Endothelial cell of umbilical vein (primary cell): ENCODE results near the gene ALDH1A3. TPM values are rescaled to one million over a fixed set of nuclear protein-coding genes. Genes with fewer than 3 reads are reported as not detected.

Source experiments
- BruUV-seq: library from RNA; stranded (reverse); fragments of 400-500 nt; replicated peaks from 2 replicates; lab custom pipeline; 2021; lab: Mats Ljungman, UMichigan
- CTCF ChIA-PET: fragments of 300-600, 350-600 bp; sonication (Branson Sonifier 250); formaldehyde crosslinking; loops from one replicate; lab custom pipeline; 2021; ENCODE audit warnings: antibody characterized with exemption, inconsistent platforms; lab: Charles Lee
- POLR2A ChIA-PET: fragments of 300-600, 350-600 bp; sonication (Branson Sonifier 250); formaldehyde crosslinking; loops from one replicate; lab custom pipeline; 2021; ENCODE audit warnings: antibody characterized with exemption, inconsistent platforms; lab: Charles Lee
- DNase-seq: peaks from one replicate; pipeline ENCODE4 v3.0.0-alpha.2; 2011; ENCODE audit warnings: low read depth, low spot score
- FAIRE-seq: peaks from 2 replicates; lab custom pipeline; 2011; peaks lifted over from hg19 to GRCh38; lab: Jason Lieb, UNC
- H2AFZ ChIP-seq: 2 replicates; pipeline ENCODE4 v1.6.0; 2012; ENCODE audit warnings: low read depth, low read length, control low read depth, inconsistent platforms
- H3K27ac ChIP-seq: 2 replicates; pipeline ENCODE4 v1.5.1; 2011; ENCODE audit warnings: low read depth, mild to moderate bottlenecking, control low read depth, low read length, moderate library complexity; ENCODE audit not compliant: insufficient read depth
- H3K27me3 ChIP-seq, 2 experiments: 2 replicates each; pipeline versions ENCODE4 v1.6.0 to v1.6.1; 2011; ENCODE audit warnings: low read length in 2 of 2, mixed read lengths in 1 of 2; ENCODE audit not compliant: control insufficient read depth in 2 of 2, insufficient read depth in 2 of 2
- H3K36me3 ChIP-seq, 2 experiments: 2 replicates in 1 of 2; 3 replicates in 1 of 2; pipeline ENCODE4 v1.5.1; 2011; ENCODE audit warnings: low read length in 2 of 2, mild to moderate bottlenecking in 1 of 2, moderate library complexity in 1 of 2; ENCODE audit not compliant: control insufficient read depth in 2 of 2, insufficient read depth in 2 of 2; ENCODE audit errors: extremely low read depth in 1 of 2
- H3K4me1 ChIP-seq: 3 replicates; pipeline ENCODE4 v1.5.1; 2011; ENCODE audit warnings: mild to moderate bottlenecking, low read length; ENCODE audit not compliant: control insufficient read depth, insufficient read depth; ENCODE audit errors: extremely low read depth
- H3K4me2 ChIP-seq: 2 replicates; pipeline ENCODE4 v1.6.1; 2011; ENCODE audit warnings: low read length, control low read depth, mixed read lengths; ENCODE audit not compliant: insufficient read depth
- H3K4me3 ChIP-seq, 3 experiments: fragments of 200-600 bp in 1 of 3; sonication (generic), shearing (Covaris generic) in 1 of 3; replicated peaks in 1 of 3; 2 replicates each; pipeline ENCODE4 v1.5.1; 2011 to 2016; ENCODE audit warnings: control low read depth in 3 of 3, low read length in 3 of 3, mild to moderate bottlenecking in 2 of 3, inconsistent platforms in 1 of 3, low read depth in 1 of 3, moderate library complexity in 1 of 3; ENCODE audit not compliant: insufficient read depth in 1 of 3
- H3K79me2 ChIP-seq: 2 replicates; pipeline ENCODE4 v1.6.0; 2012; ENCODE audit warnings: low read length, inconsistent platforms; ENCODE audit not compliant: control insufficient read depth, insufficient read depth
- H3K9ac ChIP-seq: replicated peaks from 2 replicates; pipeline ENCODE3; 2011; ENCODE audit warnings: low read length, control low read depth; ENCODE audit not compliant: insufficient read depth; ENCODE audit errors: extremely low read depth
- H3K9me1 ChIP-seq: replicated peaks from 3 replicates; pipeline ENCODE4 v1.6.0; 2011; ENCODE audit warnings: mild to moderate bottlenecking, low read length; ENCODE audit not compliant: control insufficient read depth, insufficient read depth; ENCODE audit errors: extremely low read depth
- H3K9me3 ChIP-seq: replicated peaks from 2 replicates; pipeline ENCODE4 v1.5.1; 2012; ENCODE audit warnings: low read length, inconsistent platforms; ENCODE audit not compliant: control insufficient read depth, insufficient read depth
- H4K20me1 ChIP-seq: replicated peaks from 2 replicates; pipeline ENCODE3; 2011; ENCODE audit warnings: mild to moderate bottlenecking, low read length; ENCODE audit not compliant: control insufficient read depth, insufficient read depth; ENCODE audit errors: extremely low read depth
- EZH2 ChIP-seq: IDR thresholded peaks from 2 replicates; pipeline ENCODE4 v1.6.1; 2012; ENCODE audit warnings: borderline replicate concordance, low read depth, mild to moderate bottlenecking, moderate library complexity, low read length, inconsistent platforms; ENCODE audit not compliant: severe bottlenecking
- FOS ChIP-seq: IDR thresholded peaks from 2 replicates; pipeline ENCODE4 v1.6.1; 2011; ENCODE audit warnings: mild to moderate bottlenecking, low read length, moderate library complexity, borderline replicate concordance; ENCODE audit not compliant: insufficient read depth
- GATA2 ChIP-seq: IDR thresholded peaks from 2 replicates; pipeline ENCODE4 v1.7.0; 2011; ENCODE audit warnings: low read depth, mild to moderate bottlenecking, moderate library complexity, mixed read lengths, low read length; ENCODE audit not compliant: insufficient read length, insufficient read depth
- JUN ChIP-seq: IDR thresholded peaks from 2 replicates; pipeline ENCODE4 v1.6.1; 2011; ENCODE audit warnings: borderline replicate concordance, low read depth; ENCODE audit not compliant: insufficient read length, insufficient read depth
- MAX ChIP-seq: IDR thresholded peaks from 2 replicates; pipeline ENCODE4 v1.6.1; 2011; ENCODE audit not compliant: insufficient read depth, insufficient read length
- MYC ChIP-seq: IDR thresholded peaks from one replicate; pipeline ENCODE4 v1.6.1; 2011; ENCODE audit warnings: mild to moderate bottlenecking, low read depth, low read length
- POLR2A ChIP-seq: IDR thresholded peaks from 2 replicates; pipeline ENCODE4 v1.6.1; 2012; ENCODE audit warnings: low read depth, mild to moderate bottlenecking, control low read depth, low read length
- POLR2AphosphoS5 ChIP-seq: IDR thresholded peaks from 2 replicates; pipeline ENCODE4 v1.6.1; 2012; ENCODE audit warnings: low read depth, mild to moderate bottlenecking, control low read depth, low read length, moderate library complexity; ENCODE audit not compliant: insufficient read depth
- dilution Hi-C: fragments of 300-500 bp; cut with MboI; formaldehyde crosslinking; loops from one replicate; pipeline ENCODE4 v1.15.0; 2019; ENCODE audit warnings: low sequenced_read_pairs; ENCODE audit not compliant: extremely low pct_ligation_motif_present
- intact Hi-C: fragments of 100-400 bp; cut with micrococcal nuclease; formaldehyde crosslinking; loops from one replicate; pipeline ENCODE4 v1.10.0; 2022
- polyA plus RNA-seq, 4 experiments: library from polyadenylated mRNA; depleted of rRNA in 3 of 4; stranded (reverse) in 3 of 4; unstranded in 1 of 4; fragments of >200 nt; gene quantifications; 2 replicates each; pipeline versions ENCODE4 v1.2.1 to v1.2.3, GENCODE V29; 2011 to 2012; ENCODE audit warnings: missing spikeins in 1 of 4
- total RNA-seq: library from RNA; stranded (reverse); gene quantifications from 2 replicates; pipeline ENCODE4 v1.2.3, GENCODE V29; 2021
- TF ChIP-seq, protein P1 (sequence below), 2 donors: IDR thresholded peaks; 1 replicate in 1 of 2; 2 replicates in 1 of 2; pipeline ENCODE4 v1.5.1; 2011; ENCODE audit warnings: low read length in 2 of 2, mild to moderate bottlenecking in 2 of 2, moderate library complexity in 2 of 2, control low read depth in 1 of 2, inconsistent platforms in 1 of 2, low read depth in 1 of 2; ENCODE audit not compliant: insufficient read depth in 1 of 2; ENCODE audit errors: extremely low read depth in 1 of 2

Gene ALDH1A3
- total and polyA plus RNA-seq, 2 donors (not counting 3 experiments of a cell fraction or from before 2014, with no cell fraction given) = 2.8 to 5.8 TPM

- H3K4me2 ChIP-seq = no peak overlapping the region
- no peaks in the 10 kb centered on the region for H3K4me1 ChIP-seq
- H3K4me3 ChIP-seq = no peak overlapping the region
- H2AFZ ChIP-seq = no peak overlapping the region
- FAIRE-seq (no peak), DNase-seq (no peak)
- POLR2A ChIA-PET = no interaction called here
- intact Hi-C loops (no loop called here), dilution Hi-C loops (no loop called here)
- no peaks in the 10 kb centered on the region for H3K9me1 ChIP-seq
- no peak overlapping the region for H3K9ac ChIP-seq
- H3K27me3 ChIP-seq = no peaks in the 10 kb centered on the region
- H3K79me2 ChIP-seq = peaks cover 3% of the 10 kb centered on the region
- H4K20me1 ChIP-seq = no peaks in the 10 kb centered on the region
- H3K36me3 ChIP-seq = no peaks in the 10 kb centered on the region
- no peaks in the 10 kb centered on the region for H3K9me3 ChIP-seq
- CTCF ChIA-PET = no interaction called here
- no peak for TF ChIP-seq FOS
- TF ChIP-seq EZH2 = no peak
- TF ChIP-seq MAX = no peak
- no peak for TF ChIP-seq POLR2A
- no peak for TF ChIP-seq POLR2AphosphoS5
- TF ChIP-seq, protein P1, sequence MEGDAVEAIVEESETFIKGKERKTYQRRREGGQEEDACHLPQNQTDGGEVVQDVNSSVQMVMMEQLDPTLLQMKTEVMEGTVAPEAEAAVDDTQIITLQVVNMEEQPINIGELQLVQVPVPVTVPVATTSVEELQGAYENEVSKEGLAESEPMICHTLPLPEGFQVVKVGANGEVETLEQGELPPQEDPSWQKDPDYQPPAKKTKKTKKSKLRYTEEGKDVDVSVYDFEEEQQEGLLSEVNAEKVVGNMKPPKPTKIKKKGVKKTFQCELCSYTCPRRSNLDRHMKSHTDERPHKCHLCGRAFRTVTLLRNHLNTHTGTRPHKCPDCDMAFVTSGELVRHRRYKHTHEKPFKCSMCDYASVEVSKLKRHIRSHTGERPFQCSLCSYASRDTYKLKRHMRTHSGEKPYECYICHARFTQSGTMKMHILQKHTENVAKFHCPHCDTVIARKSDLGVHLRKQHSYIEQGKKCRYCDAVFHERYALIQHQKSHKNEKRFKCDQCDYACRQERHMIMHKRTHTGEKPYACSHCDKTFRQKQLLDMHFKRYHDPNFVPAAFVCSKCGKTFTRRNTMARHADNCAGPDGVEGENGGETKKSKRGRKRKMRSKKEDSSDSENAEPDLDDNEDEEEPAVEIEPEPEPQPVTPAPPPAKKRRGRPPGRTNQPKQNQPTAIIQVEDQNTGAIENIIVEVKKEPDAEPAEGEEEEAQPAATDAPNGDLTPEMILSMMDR (IDR thresholded peaks at IDR 0.05; ENCODE audit: extremely low read depth in 1 of 2, insufficient read depth in 1 of 2, low read depth in 1 of 2, low read length in 2 of 2) = no peak
- BruUV-seq = no TSS peak
- no peak overlapping the region for H3K27ac ChIP-seq
These were observed 72.3 kb downstream of the ALDH1A3 start for GRCh38 chr15:100951965-100952364.

DNA sequence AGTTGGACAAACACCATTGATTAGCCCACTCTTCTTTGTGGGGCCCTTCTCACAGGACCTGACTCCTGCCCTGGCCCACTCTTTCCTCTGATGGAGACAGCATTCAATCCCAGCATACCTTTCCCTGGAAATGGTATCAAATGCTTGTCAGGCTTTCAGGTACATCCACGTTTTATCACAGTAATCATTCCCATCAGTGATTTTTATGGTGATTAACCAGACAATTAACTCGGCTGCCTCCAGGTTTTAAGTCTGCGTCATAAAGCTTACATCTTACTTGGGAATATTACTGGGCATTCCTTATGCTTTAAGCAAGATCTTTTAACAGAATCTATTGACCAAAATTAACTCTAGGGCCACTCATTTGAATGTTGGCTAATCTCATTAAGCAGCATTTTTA lies 72.9 kb downstream of the ALDH1A3 start:
- no peaks in the 10 kb centered on the region for H3K36me3 ChIP-seq
- no peak for DNase-seq
- dilution Hi-C loops (no loop called here), intact Hi-C loops (no loop called here)
- H3K9me3 ChIP-seq = no peaks in the 10 kb centered on the region
- TF ChIP-seq MAX (no peak), JUN (no peak), POLR2A (no peak), MYC (no peak), FOS (no peak), EZH2 (no peak), POLR2AphosphoS5 (no peak), GATA2 (no peak)
- TF ChIP-seq, protein P1 (IDR thresholded peaks at IDR 0.05; ENCODE audit: extremely low read depth in 1 of 2, insufficient read depth in 1 of 2, low read depth in 1 of 2, low read length in 2 of 2) = no peak
- no peak overlapping the region for H3K27ac ChIP-seq
- H4K20me1 ChIP-seq = no peaks in the 10 kb centered on the region
- H3K9me1 ChIP-seq = no peaks in the 10 kb centered on the region
- ChIA-PET POLR2A (no interaction called here), CTCF (interaction anchor here (0.9 kb wide), 1 partner anchor 56 kb away, joined by 3 read pairs; no protein-coding TSS in a partner anchor)
- H3K4me3 ChIP-seq = no peak overlapping the region
- no peaks in the 10 kb centered on the region for H3K27me3 ChIP-seq
- H2AFZ ChIP-seq = no peak overlapping the region
- no peak overlapping the region for H3K4me2 ChIP-seq
- H3K79me2 ChIP-seq = peaks cover 4% of the 10 kb centered on the region
- no TSS peak for BruUV-seq
- no peak overlapping the region for H3K9ac ChIP-seq
- H3K4me1 ChIP-seq = no peaks in the 10 kb centered on the region
- no peak for FAIRE-seq
